Measurements from ENCODE around the gene NBEAL1. TPM values are rescaled to one million over a fixed set of nuclear protein-coding genes. Genes with fewer than 3 reads are reported as not detected.
"Not testable (repeated sequence)": the region's sequence is repeated elsewhere in the genome, so short reads cannot be mapped to it uniquely, and the experiment has no call there.

The NBEAL1 gene
- total RNA-seq, 4 donors from 2014 or later, result 20.5 to 24.1 (median 23.1) TPM

DNA sequence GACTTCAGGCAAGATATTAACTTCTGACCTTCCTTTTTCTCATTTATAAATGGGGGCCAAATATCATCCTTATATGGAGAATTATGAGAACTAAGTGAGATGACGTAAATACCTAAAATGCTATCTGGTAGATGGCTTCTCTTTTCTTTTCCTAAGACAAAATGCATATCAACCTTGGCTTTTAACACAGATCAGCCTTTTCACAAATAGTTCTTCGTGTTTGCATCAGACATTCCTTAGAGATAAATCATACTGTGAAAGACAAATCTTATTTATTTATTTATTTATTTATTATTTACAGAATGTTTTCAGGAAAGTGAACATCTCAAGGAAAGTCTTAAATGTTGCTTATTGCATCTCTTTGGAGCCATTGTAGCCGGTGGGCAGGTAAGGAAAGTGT, 62.8 kb downstream of the NBEAL1 start:
- intact Hi-C loops (cut with DNase I), result no loop called here
- DNase-seq (ENCODE audit: extremely low spot score), result no peak
- WGBS, result 87% methylated on average over 3 of the region's 3 CpGs
- H3K27me3 ChIP-seq, result no peaks in the 10 kb centered on the region
- no peak overlapping the region for H3K27ac ChIP-seq (replicated peaks in 1 of 4)
- H3K4me1 ChIP-seq, result no peaks in the 10 kb centered on the region
- H3K36me3 ChIP-seq, result peaks cover 8 to 41% (median 16%) of the 10 kb centered on the region in 4 donors
- no peak overlapping the region for H3K4me3 ChIP-seq
- TF ChIP-seq POLR2A (IDR thresholded peaks at IDR 0.05; ENCODE audit: low read depth), result no peak
- no peak for TF ChIP-seq EP300 (IDR thresholded peaks at IDR 0.05)
- TF ChIP-seq, protein P1, sequence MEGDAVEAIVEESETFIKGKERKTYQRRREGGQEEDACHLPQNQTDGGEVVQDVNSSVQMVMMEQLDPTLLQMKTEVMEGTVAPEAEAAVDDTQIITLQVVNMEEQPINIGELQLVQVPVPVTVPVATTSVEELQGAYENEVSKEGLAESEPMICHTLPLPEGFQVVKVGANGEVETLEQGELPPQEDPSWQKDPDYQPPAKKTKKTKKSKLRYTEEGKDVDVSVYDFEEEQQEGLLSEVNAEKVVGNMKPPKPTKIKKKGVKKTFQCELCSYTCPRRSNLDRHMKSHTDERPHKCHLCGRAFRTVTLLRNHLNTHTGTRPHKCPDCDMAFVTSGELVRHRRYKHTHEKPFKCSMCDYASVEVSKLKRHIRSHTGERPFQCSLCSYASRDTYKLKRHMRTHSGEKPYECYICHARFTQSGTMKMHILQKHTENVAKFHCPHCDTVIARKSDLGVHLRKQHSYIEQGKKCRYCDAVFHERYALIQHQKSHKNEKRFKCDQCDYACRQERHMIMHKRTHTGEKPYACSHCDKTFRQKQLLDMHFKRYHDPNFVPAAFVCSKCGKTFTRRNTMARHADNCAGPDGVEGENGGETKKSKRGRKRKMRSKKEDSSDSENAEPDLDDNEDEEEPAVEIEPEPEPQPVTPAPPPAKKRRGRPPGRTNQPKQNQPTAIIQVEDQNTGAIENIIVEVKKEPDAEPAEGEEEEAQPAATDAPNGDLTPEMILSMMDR (IDR thresholded peaks at IDR 0.05), result no peak
- TF ChIP-seq POLR2AphosphoS5 (IDR thresholded peaks at IDR 0.05), result no peak
- H3K9me3 ChIP-seq, result no peaks in the 10 kb centered on the region

DNA sequence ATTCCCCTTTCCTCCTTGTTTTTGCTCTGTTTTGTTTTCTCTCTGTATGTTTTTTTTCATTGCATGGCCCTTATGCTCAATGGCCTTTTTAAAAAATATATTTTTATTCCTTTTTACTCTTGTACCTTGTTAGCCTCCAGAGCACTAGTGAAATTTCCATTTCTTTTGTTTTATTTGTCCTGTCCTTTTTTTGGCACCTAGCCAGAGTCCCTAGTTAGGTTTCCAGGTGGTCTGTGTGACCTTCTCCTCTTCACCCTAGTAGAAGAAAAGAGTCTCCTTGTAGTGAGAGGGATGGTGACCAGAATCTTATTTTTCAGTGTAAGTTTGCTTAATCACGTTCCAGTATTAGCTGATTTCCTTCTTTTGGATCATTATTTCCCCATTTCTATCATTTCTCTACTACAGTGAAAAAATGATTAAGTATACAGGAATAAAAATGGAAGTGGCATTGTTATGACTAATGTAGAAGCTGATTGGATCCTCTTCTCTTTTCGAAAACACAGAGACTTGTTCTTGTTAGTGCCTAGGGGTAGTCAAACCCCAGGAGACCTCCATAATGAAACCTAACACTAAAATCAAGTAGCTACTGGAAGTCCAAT, 65.9 kb downstream of the NBEAL1 start:
- Histone ChIP-seq H3K27ac (replicated peaks in 1 of 4) (no peak overlapping the region), H3K27me3 (no peaks in the 10 kb centered on the region), H3K4me1 (no peaks in the 10 kb centered on the region), H3K9me3 (no peaks in the 10 kb centered on the region), H3K4me3 (no peak overlapping the region), H3K36me3 (peaks cover 16 to 29% (median 21%) of the 10 kb centered on the region in 4 donors)
- DNase-seq (ENCODE audit: extremely low spot score), result no peak
- 90% methylated on average over 2 of the region's 2 CpGs for WGBS
- intact Hi-C loops (cut with DNase I), result no loop called here
- TF ChIP-seq EP300 (IDR thresholded peaks at IDR 0.05), result no peak
- TF ChIP-seq POLR2AphosphoS5 (IDR thresholded peaks at IDR 0.05), result no peak
- TF ChIP-seq POLR2A (IDR thresholded peaks at IDR 0.05; ENCODE audit: low read depth), result no peak
- TF ChIP-seq, protein P1 (IDR thresholded peaks at IDR 0.05), result no peak

DNA sequence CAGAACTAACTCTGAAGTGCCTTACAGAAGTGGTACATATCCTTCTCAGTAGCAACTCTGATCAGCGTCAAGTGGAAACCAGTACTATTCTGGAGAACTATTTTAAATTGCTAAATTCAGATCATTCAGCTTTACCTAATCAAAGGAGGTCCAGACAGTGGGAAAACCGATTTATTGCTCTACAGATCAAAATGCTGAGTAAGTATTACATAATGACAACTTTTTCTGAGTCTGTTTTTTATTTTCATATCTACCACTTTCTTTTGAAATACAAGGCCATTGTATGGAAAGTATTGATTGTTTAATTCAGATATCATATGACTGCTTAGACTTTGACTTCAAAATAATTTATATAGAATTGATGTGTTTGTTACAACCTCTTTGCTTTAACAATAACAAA, 68.7 kb downstream of the NBEAL1 start:
- Histone ChIP-seq H3K4me1 (no peaks in the 10 kb centered on the region), H3K4me3 (no peak overlapping the region), H3K27ac (replicated peaks in 1 of 4) (no peak overlapping the region), H3K36me3 (peaks cover 13 to 37% (median 20%) of the 10 kb centered on the region in 4 donors), H3K27me3 (no peaks in the 10 kb centered on the region), H3K9me3 (no peaks in the 10 kb centered on the region)
- TF ChIP-seq, protein P1 (IDR thresholded peaks at IDR 0.05), result no peak
- TF ChIP-seq POLR2AphosphoS5 (IDR thresholded peaks at IDR 0.05) (no peak), POLR2A (IDR thresholded peaks at IDR 0.05; ENCODE audit: low read depth) (no peak), EP300 (IDR thresholded peaks at IDR 0.05) (no peak)
- WGBS, result 92% methylated on average over 2 of the region's 2 CpGs
- DNase-seq (ENCODE audit: extremely low spot score), result no peak
- intact Hi-C loops (cut with DNase I), result no loop called here

DNA sequence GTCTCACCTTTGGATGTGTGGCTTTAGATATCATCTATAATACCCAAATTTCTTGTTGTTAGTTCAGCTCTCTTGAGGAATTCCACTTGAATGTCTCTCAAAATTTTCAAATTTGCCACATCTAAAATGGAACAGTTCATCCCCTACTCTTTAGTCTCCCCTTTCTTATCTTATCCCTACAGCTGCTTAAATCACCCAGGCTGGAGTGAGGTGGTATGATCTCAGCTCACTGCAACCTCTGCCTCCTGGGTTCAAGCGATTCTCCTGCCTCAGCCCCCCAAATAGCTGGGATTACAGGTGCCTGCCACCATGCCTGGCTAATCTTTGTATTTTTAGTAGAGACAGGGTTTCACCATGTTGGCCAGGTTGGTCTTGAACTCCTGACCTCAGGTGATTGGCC, 71.7 kb downstream of the NBEAL1 start:
- H3K27ac ChIP-seq (replicated peaks in 1 of 4); H3K4me3 ChIP-seq; H3K9me3 ChIP-seq; H3K27me3 ChIP-seq; H3K4me1 ChIP-seq; intact Hi-C loops (cut with DNase I); DNase-seq (ENCODE audit: extremely low spot score): not testable (repeated sequence)
- H3K36me3 ChIP-seq, result peaks cover 5 to 35% (median 13%) of the 10 kb centered on the region in 4 donors
- 100% methylated on average over 1 of the region's 1 CpG for WGBS

DNA sequence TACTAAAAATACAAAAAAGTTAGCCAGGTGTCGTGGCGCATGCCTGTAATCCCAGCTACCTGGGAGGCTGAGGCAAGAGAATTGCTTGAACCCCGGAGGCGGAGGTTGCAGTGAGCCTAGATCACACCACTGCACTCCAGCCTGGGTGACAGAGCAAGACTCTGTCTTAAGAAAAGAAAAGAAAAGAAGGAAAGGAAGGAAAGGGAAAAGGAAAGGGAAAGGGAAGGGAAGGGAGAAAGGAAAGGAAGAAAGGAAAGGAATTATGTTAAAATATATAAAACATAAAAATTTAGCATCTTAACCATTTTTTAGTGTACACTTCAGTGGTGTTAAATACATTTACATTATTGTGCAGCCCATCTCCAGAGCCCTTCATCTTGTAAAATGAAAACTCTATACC, 76.0 kb downstream of the NBEAL1 start:
- DNase-seq (ENCODE audit: extremely low spot score); intact Hi-C loops (cut with DNase I); H3K27me3 ChIP-seq; H3K4me3 ChIP-seq; H3K27ac ChIP-seq (replicated peaks in 1 of 4); H3K4me1 ChIP-seq; H3K9me3 ChIP-seq: not testable (repeated sequence)
- WGBS, result 99% methylated on average over 4 of the region's 4 CpGs
- peaks cover 0 to 30% (median 10%) of the 10 kb centered on the region in 4 donors for H3K36me3 ChIP-seq

DNA sequence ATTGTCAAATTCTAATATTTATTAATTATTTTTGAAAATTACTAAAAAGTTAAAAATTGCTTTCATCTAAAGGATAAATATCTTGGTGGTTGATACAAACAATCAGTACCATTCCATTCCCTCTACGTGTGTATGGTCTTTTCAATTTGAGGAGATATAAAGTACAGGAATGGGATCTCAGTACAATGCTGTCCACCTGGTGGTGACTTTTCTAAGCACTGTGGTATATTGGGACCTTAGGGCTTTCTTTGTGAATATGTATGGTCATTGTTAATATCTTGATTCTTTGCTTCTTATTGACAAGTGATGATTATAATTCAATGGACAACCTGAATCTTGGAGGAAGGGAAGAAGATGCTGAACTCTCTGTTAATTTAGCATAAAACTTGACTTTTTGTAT, 83.1 kb downstream of the NBEAL1 start:
- Histone ChIP-seq H3K27me3 (no peaks in the 10 kb centered on the region), H3K27ac (replicated peaks in 1 of 4) (no peak overlapping the region), H3K4me3 (no peak overlapping the region), H3K4me1 (no peaks in the 10 kb centered on the region), H3K36me3 (peaks cover 0 to 69% (median 38%) of the 10 kb centered on the region in 4 donors), H3K9me3 (no peaks in the 10 kb centered on the region)
- intact Hi-C loops (cut with DNase I), result no loop called here
- TF ChIP-seq, protein P1 (IDR thresholded peaks at IDR 0.05), result peak in 2 of 3 experiments; percentile 12 to 34
- TF ChIP-seq POLR2A (IDR thresholded peaks at IDR 0.05; ENCODE audit: low read depth), result no peak
- whole genome bisulfite sequencing, result 72% methylated on average over 1 of the region's 1 CpG
- DNase-seq (ENCODE audit: extremely low spot score), result no peak

DNA sequence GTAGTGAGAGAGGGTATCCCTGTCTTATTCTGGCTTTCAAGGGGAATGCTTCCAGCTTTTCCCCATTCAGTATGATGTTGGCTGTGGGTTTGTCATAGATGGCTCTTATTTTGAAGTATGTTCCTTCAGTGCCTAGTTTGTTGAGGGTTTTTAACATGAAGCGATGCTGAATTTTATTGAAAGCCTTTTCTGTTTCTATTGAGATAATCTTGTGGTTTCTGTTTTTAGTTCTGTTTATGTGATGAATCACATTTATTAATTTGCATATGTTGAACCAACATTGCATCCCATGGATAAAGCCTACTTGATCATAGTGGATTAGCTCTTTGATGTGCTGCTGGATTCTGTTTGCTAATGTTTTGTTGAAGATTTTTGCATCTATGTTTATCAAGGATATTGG, 87.7 kb downstream of the NBEAL1 start:
- Histone ChIP-seq H3K9me3 (peaks cover 0 to 16% (median 5%) of the 10 kb centered on the region in 4 donors), H3K36me3 (peaks cover 1 to 74% (median 43%) of the 10 kb centered on the region in 4 donors)
- H3K4me1 ChIP-seq; H3K4me3 ChIP-seq; H3K27me3 ChIP-seq; intact Hi-C loops (cut with DNase I); H3K27ac ChIP-seq (replicated peaks in 1 of 4); DNase-seq (ENCODE audit: extremely low spot score): not testable (repeated sequence)
- WGBS, result 95% methylated on average over 1 of the region's 1 CpG
